NCI-H2227 treated with DMSO at 0.1 percent for 48 hours (cell line): ENCODE measurements around the gene KLK12.

ENCODE experiments used
- DNase-seq: peaks from one replicate; lab custom pipeline; 2025; lab: John Stamatoyannopoulos, UW

The KLK12 gene

GRCh38 chr19:51047031-51047335 lies 12.2 kb upstream of the KLK12 start:
- no peak for DNase-seq

GRCh38 chr19:51044327-51044726 lies 9.5 kb upstream of the KLK12 start:
- DNase-seq: no peak

- DNase-seq: no peak
These were observed 8.7 kb upstream of the KLK12 start for GRCh38 chr19:51043497-51043896.

- no peak for DNase-seq
These were observed 5.3 kb upstream of the KLK12 start for GRCh38 chr19:51040151-51040550.

GRCh38 chr19:51036519-51036918 lies 1.7 kb upstream of the KLK12 start:
- DNase-seq: peak; percentile 36

GRCh38 chr19:51031880-51032225 lies 2.9 kb downstream of the KLK12 start:
- DNase-seq: no peak

GRCh38 chr19:51031220-51031879 lies 3.5 kb downstream of the KLK12 start:
- no peak for DNase-seq

- DNase-seq: no peak
These were observed 4.2 kb downstream of the KLK12 start for GRCh38 chr19:51030631-51031030.

- DNase-seq: no peak
These were observed 5.1 kb downstream of the KLK12 start for GRCh38 chr19:51029718-51030117.

GRCh38 chr19:51027873-51028272 lies 6.9 kb downstream of the KLK12 start:
- DNase-seq: no peak

GRCh38 chr19:51027126-51027806 lies 7.5 kb downstream of the KLK12 start:
- DNase-seq: no peak

- no peak for DNase-seq
These were observed 8.3 kb downstream of the KLK12 start, which contains the start of gene KLK11 for GRCh38 chr19:51026554-51026831. KLK11 (minus strand) TSS chr19:51026616; CDS start chr19:51025631, 985 bp downstream.

- no peak for DNase-seq
These were observed 8.8 kb downstream of the KLK12 start for GRCh38 chr19:51025809-51026553.

GRCh38 chr19:51025401-51025800 lies 9.4 kb downstream of the KLK12 start:
- no peak for DNase-seq

- no peak for DNase-seq
These were observed 9.9 kb downstream of the KLK12 start for GRCh38 chr19:51024924-51025323.

- DNase-seq: no peak
These were observed 10.9 kb downstream of the KLK12 start for GRCh38 chr19:51023946-51024345.

GRCh38 chr19:51022526-51022925 lies 12.3 kb downstream of the KLK12 start:
- no peak for DNase-seq

GRCh38 chr19:51020988-51021651 lies 13.7 kb downstream of the KLK12 start:
- peak; percentile 22 for DNase-seq

GRCh38 chr19:51019544-51019925 lies 15.3 kb downstream of the KLK12 start, which contains the start of gene KLK10:
KLK10 (minus strand) TSS chr19:51019709; CDS start chr19:51019130, 579 bp downstream.
- DNase-seq: no peak

GRCh38 chr19:51018745-51019543 lies 15.9 kb downstream of the KLK12 start:
- no peak for DNase-seq

- peak; percentile 30 for DNase-seq
These were observed 17.8 kb downstream of the KLK12 start for GRCh38 chr19:51016798-51017683.
